GM19452 (cell line): ENCODE data around the gene GSTM4.
"Not testable (repeated sequence)": the region's sequence is repeated elsewhere in the genome, so short reads cannot be mapped to it uniquely, and the experiment has no call there.

Experiments
- ATAC-seq: cut with Tn5 transposase; IDR thresholded peaks from one replicate; pipeline ENCODE4 v1.9.1; 2021; ENCODE audit not compliant: unreplicated experiment

Gene GSTM4

GRCh38 chr1:109660691-109661026 is 4.8 kb downstream of the GSTM4 start:
- not testable (repeated sequence) for ATAC-seq

GRCh38 chr1:109661391-109661790 is 5.5 kb downstream of the GSTM4 start:
- ATAC-seq: no peak

GRCh38 chr1:109664671-109665070 is 8.8 kb downstream of the GSTM4 start:
- ATAC-seq: no peak

GRCh38 chr1:109667452-109668122 is 11.7 kb downstream of the GSTM4 start, which contains the start of gene GSTM2:
Gene GSTM2 (plus strand): TSS chr1:109668057. CDS start chr1:109668116, 59 bp downstream.
- peak; percentile 83 for ATAC-seq

- no peak for ATAC-seq
Measured at GRCh38 chr1:109668123-109668775, 12.3 kb downstream of the GSTM4 start.

- no peak for ATAC-seq
Measured at GRCh38 chr1:109669246-109669948, 13.5 kb downstream of the GSTM4 start.

- not testable (repeated sequence) for ATAC-seq
Measured at GRCh38 chr1:109669949-109670302, 14.0 kb downstream of the GSTM4 start.

GRCh38 chr1:109671067-109671466 is 15.2 kb downstream of the GSTM4 start:
- no peak for ATAC-seq

GRCh38 chr1:109673861-109674260 is 18.0 kb downstream of the GSTM4 start:
- ATAC-seq: not testable (repeated sequence)

- ATAC-seq: not testable (repeated sequence)
Measured at GRCh38 chr1:109676683-109677381, 20.9 kb downstream of the GSTM4 start.

GRCh38 chr1:109677459-109677858 is 21.6 kb downstream of the GSTM4 start:
- no peak for ATAC-seq

GRCh38 chr1:109678637-109679036 is 22.7 kb downstream of the GSTM4 start:
- not testable (repeated sequence) for ATAC-seq

- not testable (repeated sequence) for ATAC-seq
Measured at GRCh38 chr1:109684777-109685176, 28.9 kb downstream of the GSTM4 start.

GRCh38 chr1:109685399-109685798 is 29.5 kb downstream of the GSTM4 start:
- not testable (repeated sequence) for ATAC-seq

- ATAC-seq: not testable (repeated sequence)
Measured at GRCh38 chr1:109685890-109686289, 30.0 kb downstream of the GSTM4 start.

- not testable (repeated sequence) for ATAC-seq
Measured at GRCh38 chr1:109687109-109687508, 31.2 kb downstream of the GSTM4 start.

- ATAC-seq: peak; percentile 94
Measured at GRCh38 chr1:109687641-109688499, 32.0 kb downstream of the GSTM4 start, which contains the start of gene GSTM1. Gene GSTM1 (plus strand): TSS chr1:109687817. CDS start chr1:109687874, 57 bp downstream.

GRCh38 chr1:109689844-109690405 is 34.0 kb downstream of the GSTM4 start:
- ATAC-seq: no peak

- ATAC-seq: no peak
Measured at GRCh38 chr1:109691759-109692158, 35.9 kb downstream of the GSTM4 start.

- not testable (repeated sequence) for ATAC-seq
Measured at GRCh38 chr1:109694400-109694799, 38.5 kb downstream of the GSTM4 start.
